K562 (cell line): Measurements from ENCODE around the gene SND1. TPM values are rescaled to one million over a fixed set of nuclear protein-coding genes. Genes with fewer than 3 reads are reported as not detected.

ENCODE experiments used
- DDX20 ChIP-seq: fragments of 450-650 bp; IDR thresholded peaks from 2 replicates; pipeline ENCODE4 v1.6.1; 2016; ENCODE audit warnings: missing genetic modification characterization, low read depth, mild to moderate bottlenecking, missing compliant biosample characterization, moderate library complexity
- E2F6 ChIP-seq, 2 experiments: IDR thresholded peaks; 2 replicates each; pipeline ENCODE4 v1.6.1; 2011; ENCODE audit warnings: borderline replicate concordance in 1 of 2, control low read depth in 1 of 2, low read depth in 1 of 2, low read length in 1 of 2, mild to moderate bottlenecking in 1 of 2, mixed read lengths in 1 of 2, moderate library complexity in 1 of 2; ENCODE audit not compliant: insufficient read depth in 1 of 2, insufficient read length in 1 of 2, poor library complexity in 1 of 2, severe bottlenecking in 1 of 2; ENCODE audit errors: extremely low read depth in 1 of 2
- HCFC1 ChIP-seq: IDR thresholded peaks from 2 replicates; pipeline ENCODE4 v1.6.1; 2012; ENCODE audit warnings: low read depth, low read length, improper control_type of control experiment
- KDM4B ChIP-seq, 2 experiments: fragments of 450-650 bp in 1 of 2; sonication (generic) in 1 of 2; IDR thresholded peaks; 2 replicates each; pipeline ENCODE4 v1.6.1; 2016 to 2017; ENCODE audit warnings: borderline replicate concordance in 2 of 2, antibody characterized with exemption in 1 of 2, low read depth in 1 of 2, mild to moderate bottlenecking in 1 of 2
- MCM2 ChIP-seq: fragments of 450-650 bp; IDR thresholded peaks from 2 replicates; pipeline ENCODE4 v1.6.1; 2017; ENCODE audit warnings: low read depth, mild to moderate bottlenecking
- MCM3 ChIP-seq: fragments of 450-650 bp; IDR thresholded peaks from 2 replicates; pipeline ENCODE4 v1.6.1; 2016
- MEF2A ChIP-seq: IDR thresholded peaks from 2 replicates; pipeline ENCODE4 v1.6.1; 2011; ENCODE audit warnings: low read depth, mild to moderate bottlenecking, low read length, moderate library complexity; ENCODE audit not compliant: control insufficient read depth
- PCBP2 ChIP-seq: fragments of 200-400 bp; formaldehyde crosslinking; IDR thresholded peaks from 2 replicates; pipeline ENCODE4 v1.6.1; 2018; ENCODE audit warnings: low read length, low read depth, mild to moderate bottlenecking, moderate library complexity; ENCODE audit not compliant: poor library complexity, severe bottlenecking
- PHF8 ChIP-seq: fragments of 200-600 bp; sonication (generic); IDR thresholded peaks from 2 replicates; pipeline ENCODE4 v1.6.1; 2012; ENCODE audit warnings: mixed run types, mild to moderate bottlenecking, inconsistent platforms, low read length, moderate library complexity, borderline replicate concordance
- POLR2AphosphoS5 ChIP-seq: IDR thresholded peaks from 2 replicates; pipeline ENCODE4 v1.6.1; 2011; ENCODE audit warnings: mild to moderate bottlenecking, low read depth, low read length, moderate library complexity; ENCODE audit not compliant: control insufficient read depth, insufficient read depth
- RHOXF2B ChIP-seq: fragments of 250-450 bp; sonication (Bioruptor Pico); conservative IDR thresholded peaks from 2 replicates; pipeline ENCODE4 v1.5.1; 2021
- SIX5 ChIP-seq, 2 experiments: IDR thresholded peaks; 2 replicates each; pipeline ENCODE4 v1.6.1; 2011; ENCODE audit warnings: low read length in 2 of 2, borderline replicate concordance in 1 of 2, low read depth in 1 of 2, mild to moderate bottlenecking in 1 of 2, moderate library complexity in 1 of 2; ENCODE audit not compliant: insufficient read depth in 1 of 2
- SMAD1 ChIP-seq: fragments of 150-350 bp; IDR thresholded peaks from 2 replicates; pipeline ENCODE4 v1.6.1; 2014; ENCODE audit warnings: low read length, low read depth; ENCODE audit not compliant: partially characterized antibody
- VEZF1 ChIP-seq: fragments of 200-800 bp; sonication (Bioruptor generic); IDR thresholded peaks from 2 replicates; pipeline ENCODE4 v1.6.1; 2017; ENCODE audit warnings: missing genetic modification characterization, missing compliant biosample characterization
- ZBTB12 ChIP-seq: fragments of 250-450 bp; sonication (Bioruptor Pico); IDR thresholded peaks from 2 replicates; pipeline ENCODE4 v1.4.0; 2020
- ZBTB34 ChIP-seq: fragments of 250-450 bp; sonication (Bioruptor Pico); IDR thresholded peaks from 2 replicates; pipeline ENCODE4 v1.8.0; 2021; ENCODE audit warnings: mild to moderate bottlenecking, moderate library complexity
- ZKSCAN1 ChIP-seq: fragments of 150-350 bp; IDR thresholded peaks from 2 replicates; pipeline ENCODE4 v1.6.1; 2016; ENCODE audit warnings: low read depth, low read length
- ZNF696 ChIP-seq: fragments of 250-450 bp; sonication (Bioruptor Pico); conservative IDR thresholded peaks from 2 replicates; pipeline ENCODE4 v1.4.0; 2020; ENCODE audit warnings: mild to moderate bottlenecking, moderate library complexity
- ZNF740 ChIP-seq, 3 experiments: fragments of 200-800 bp in 1 of 3; sonication (Bioruptor generic) in 1 of 3; sonication (generic) in 1 of 3; formaldehyde crosslinking in 1 of 3; IDR thresholded peaks; 2 replicates each; pipeline versions ENCODE4 v1.6.1 to v1.8.0; 2016 to 2022; ENCODE audit warnings: mild to moderate bottlenecking in 2 of 3, missing compliant biosample characterization in 2 of 3, missing genetic modification characterization in 2 of 3, missing genetic modification reagents in 1 of 3
- polyA plus RNA-seq, 8 experiments: library from polyadenylated mRNA; depleted of rRNA in 4 of 8; stranded (reverse) in 5 of 8; unstranded in 3 of 8; fragments of >200 nt; fragmentation: Nextera tagmentation in 2 of 8; fragmentation: Illumina TruSeq in 1 of 8; extraction: Ambion mirVana in 2 of 8; extraction: Trizol in 1 of 8; gene quantifications; 2 replicates each; pipeline versions ENCODE4 v1.2.1 to v1.2.3, GENCODE V29; 2011 to 2014; ENCODE audit warnings: inconsistent platforms in 1 of 8, missing spikeins in 1 of 8
- total RNA-seq, 7 experiments: library from RNA; depleted of rRNA in 6 of 7; stranded (reverse); fragments of >200 nt in 6 of 7; fragmentation: Illumina TruSeq in 2 of 7; extraction: Trizol in 2 of 7; gene quantifications; 2 replicates each; pipeline versions ENCODE4 v1.2.1 to v1.2.3, GENCODE V29; 2011 to 2021; ENCODE audit warnings: low replicate concordance in 1 of 7

The SND1 gene
- total and polyA plus RNA-seq, 9 of the 15 experiments (the other 6 are each of a cell fraction or from before 2014, with no cell fraction given): 46.5 to 307 (median 191) TPM

GRCh38 chr7:128121711-128122530, 469.9 kb downstream of the SND1 start (continued):
- TF ChIP-seq RHOXF2B (CRISPR knock-in tag): no peak
- no peak for TF ChIP-seq ZKSCAN1
- no peak for TF ChIP-seq MCM3
- TF ChIP-seq VEZF1: peak; percentile 46; the same call in 1 of the 2 replicates
- TF ChIP-seq E2F6 (IDR thresholded peaks at IDR 0.05; ENCODE audit: borderline replicate concordance in 1 of 2, extremely low read depth in 1 of 2, insufficient read depth in 1 of 2, insufficient read length in 1 of 2, low read depth in 1 of 2, low read length in 1 of 2, poor library complexity in 1 of 2, severe bottlenecking in 1 of 2): peak in 1 of 2 experiments; percentile 15
- no peak for TF ChIP-seq DDX20 (tag)
- peak; percentile 39 for TF ChIP-seq HCFC1
- TF ChIP-seq ZNF740 (CRISPR knock-in tag; IDR thresholded peaks at IDR 0.05): no peak
- 0 out of 4 replicates have a peak, but pooled peaks of 1 of the 2 experiments have one; percentile 49 for TF ChIP-seq ZNF740 (tag; IDR thresholded peaks at IDR 0.05)
- no peak; a peak in 1 of 4 replicates for TF ChIP-seq KDM4B (IDR thresholded peaks at IDR 0.05; ENCODE audit: borderline replicate concordance in 2 of 2, low read depth in 1 of 2)
- 0 out of 2 replicates have a peak, but pooled peaks have one; percentile 25 for TF ChIP-seq POLR2AphosphoS5
- no peak for TF ChIP-seq SIX5 (IDR thresholded peaks at IDR 0.05; ENCODE audit: borderline replicate concordance in 1 of 2, insufficient read depth in 1 of 2, low read depth in 1 of 2, low read length in 2 of 2)
- TF ChIP-seq PHF8: peak; percentile 33
- no peak for TF ChIP-seq MEF2A
- no peak for TF ChIP-seq PCBP2
- TF ChIP-seq SMAD1: no peak
- TF ChIP-seq ZNF696: no peak
- TF ChIP-seq MCM2: no peak
- no peak for TF ChIP-seq ZBTB34 (CRISPR knock-in tag)
- no peak for TF ChIP-seq ZBTB12 (CRISPR knock-in tag)
